GM21515 (cell line): Measurements from ENCODE around the gene AIP.

Experiments
- ATAC-seq: cut with Tn5 transposase; IDR thresholded peaks from one replicate; pipeline ENCODE4 v1.9.1; 2021; ENCODE audit not compliant: unreplicated experiment

AIP gene

DNA sequence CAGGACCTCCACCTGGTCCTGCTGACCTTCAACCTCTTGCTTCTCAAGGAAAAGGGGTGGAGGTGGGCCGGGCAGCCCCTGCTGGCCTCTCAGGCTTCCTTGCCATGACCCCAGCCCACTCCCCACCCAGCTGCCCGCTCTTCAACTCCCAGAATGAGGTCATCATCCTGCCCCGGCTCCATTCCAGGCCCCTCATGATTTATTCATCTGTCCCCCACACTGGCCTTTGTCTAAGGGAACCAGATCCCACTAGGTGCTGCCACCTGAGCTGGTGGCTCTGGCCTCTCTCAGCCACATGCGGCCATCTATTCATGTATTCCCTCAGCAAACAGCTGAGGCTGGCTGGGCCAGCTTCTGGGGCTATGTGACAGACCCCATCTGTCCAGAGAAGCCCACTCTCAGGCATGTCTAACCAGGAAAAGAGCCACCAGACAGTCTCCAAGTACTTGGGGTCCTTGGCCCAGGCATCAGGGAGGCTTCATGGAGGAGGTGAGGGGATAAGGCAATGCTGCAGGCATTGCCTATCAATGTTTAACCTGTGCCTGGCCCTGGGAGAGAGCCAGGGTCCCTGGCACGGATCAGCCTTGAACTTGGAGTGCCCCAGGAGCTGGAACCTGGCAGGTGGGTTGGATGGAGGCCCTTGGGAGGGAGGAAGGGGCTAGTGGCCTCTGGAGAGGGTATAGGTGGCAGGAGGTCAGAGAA is 42.6 kb downstream of the AIP start:
- ATAC-seq, result no peak

DNA sequence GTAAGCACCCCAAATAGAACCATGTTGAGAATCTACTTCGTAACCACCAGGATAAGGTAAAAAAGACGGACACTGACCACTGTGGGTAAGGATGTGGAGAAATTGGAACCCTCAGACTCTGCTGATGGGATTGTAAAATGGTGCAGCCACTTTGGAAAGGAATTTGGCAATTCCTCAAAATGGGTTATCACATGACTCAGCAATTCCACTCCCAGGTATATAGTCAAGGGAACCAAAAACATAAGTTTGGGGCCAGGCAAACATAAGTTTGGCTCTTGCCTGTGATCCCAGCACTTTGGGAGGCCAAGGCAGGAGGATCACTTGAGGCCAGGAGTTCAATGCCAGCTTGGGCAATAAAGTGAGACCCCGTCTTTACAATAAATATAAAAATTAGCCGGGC is 45.5 kb downstream of the AIP start:
- ATAC-seq, result no peak

DNA sequence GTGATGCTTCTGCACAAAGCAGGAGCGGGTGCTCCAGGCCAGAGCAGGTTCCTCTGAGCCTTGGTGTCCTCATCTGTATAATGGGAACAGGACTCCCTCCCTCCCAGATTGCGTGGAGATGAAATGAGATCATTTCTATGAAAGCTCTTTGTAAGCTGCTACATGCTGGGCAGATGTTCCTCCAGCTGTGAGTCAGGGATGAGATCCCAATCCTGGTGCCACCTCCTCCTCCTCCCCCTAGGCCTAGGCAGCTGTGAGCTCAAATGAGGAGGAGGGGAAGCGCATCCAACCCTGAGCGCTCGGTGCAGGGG is 47.4 kb downstream of the AIP start:
- no peak for ATAC-seq

DNA sequence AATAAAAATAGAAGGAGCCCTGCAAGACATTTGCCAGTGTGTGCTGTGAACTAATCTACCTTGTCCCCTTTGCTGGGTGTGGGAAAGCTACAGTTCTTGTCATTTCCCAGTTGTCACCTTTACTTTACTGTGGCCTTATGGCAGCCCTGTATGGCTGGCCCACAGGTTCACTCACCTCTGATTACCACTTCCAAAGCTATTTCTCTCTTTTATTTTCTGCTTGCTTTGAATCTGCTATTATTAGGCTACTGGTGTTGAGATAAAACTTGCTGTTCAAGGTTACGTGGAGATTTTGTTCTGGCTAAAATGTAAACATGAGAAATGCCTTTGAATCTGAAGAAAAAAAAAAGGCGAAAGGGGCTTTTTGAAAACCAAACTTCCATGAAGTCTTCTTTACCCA is 50.1 kb downstream of the AIP start:
- no peak for ATAC-seq

DNA sequence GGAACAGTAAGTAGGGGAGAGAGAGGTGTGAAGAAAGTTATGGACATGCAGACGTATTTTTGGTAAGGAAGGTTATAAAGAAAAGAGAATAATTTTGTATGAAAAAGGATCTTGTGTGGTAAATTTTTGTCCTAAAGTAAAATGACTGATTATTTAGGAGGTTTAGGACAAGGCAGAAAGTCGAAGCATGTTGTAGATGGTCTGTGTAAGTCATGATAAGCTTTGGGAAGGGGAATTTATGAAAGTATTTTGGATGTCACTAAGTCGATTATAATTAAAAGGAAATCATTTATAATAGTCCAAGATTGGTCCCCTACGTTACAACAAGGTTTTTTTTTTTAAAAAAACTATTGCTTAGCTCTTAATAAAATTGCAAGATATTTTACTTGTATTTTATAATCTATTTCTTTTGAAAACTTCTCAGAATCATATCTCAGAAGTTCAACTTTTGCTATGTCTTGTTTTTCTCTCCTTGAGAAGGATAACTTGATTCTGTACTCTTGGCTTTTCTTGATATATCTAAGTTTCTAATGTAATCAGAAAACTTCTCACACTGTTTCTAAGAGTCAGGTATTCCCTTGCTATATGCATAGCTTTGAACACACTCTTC is 51.3 kb downstream of the AIP start:
- no peak for ATAC-seq

DNA sequence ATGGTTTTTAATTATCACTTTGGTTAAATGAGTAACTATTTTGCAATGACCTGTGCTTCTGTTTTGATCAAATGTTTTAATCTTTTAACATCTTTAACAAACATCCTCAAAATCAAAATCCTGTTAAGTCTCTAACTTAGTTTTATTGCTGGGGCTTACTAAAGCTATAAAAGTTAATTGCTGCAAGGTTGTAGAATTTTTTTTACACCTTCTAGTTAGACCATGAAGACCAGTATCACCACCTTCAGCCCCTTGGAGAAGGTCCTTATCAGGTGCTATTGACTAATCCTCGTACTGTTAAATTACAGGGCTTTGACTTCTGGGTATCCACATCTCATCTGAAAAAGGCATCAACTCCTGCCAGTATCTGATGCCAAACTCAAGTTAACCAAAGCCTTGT is 52.7 kb downstream of the AIP start:
- ATAC-seq, result no peak

DNA sequence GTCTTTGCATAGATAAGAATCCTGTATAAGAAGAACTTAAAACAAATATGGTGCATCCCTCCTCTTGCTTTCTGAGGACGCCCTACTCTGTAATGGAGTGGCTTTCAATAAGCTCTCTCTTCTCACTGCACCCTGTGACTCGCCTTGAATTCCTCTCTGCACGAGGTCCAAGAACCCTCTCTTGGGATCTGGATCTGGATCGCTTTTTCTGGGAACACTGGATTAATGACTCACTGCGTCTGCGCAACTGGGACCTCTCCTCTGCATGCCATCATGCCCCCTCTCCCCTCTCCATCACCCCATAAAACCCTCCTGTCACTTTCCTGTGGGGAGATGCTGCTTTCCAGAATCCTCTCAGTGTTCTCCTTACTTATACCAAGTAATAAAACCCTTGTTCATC is 55.5 kb downstream of the AIP start:
- ATAC-seq, result no peak

DNA sequence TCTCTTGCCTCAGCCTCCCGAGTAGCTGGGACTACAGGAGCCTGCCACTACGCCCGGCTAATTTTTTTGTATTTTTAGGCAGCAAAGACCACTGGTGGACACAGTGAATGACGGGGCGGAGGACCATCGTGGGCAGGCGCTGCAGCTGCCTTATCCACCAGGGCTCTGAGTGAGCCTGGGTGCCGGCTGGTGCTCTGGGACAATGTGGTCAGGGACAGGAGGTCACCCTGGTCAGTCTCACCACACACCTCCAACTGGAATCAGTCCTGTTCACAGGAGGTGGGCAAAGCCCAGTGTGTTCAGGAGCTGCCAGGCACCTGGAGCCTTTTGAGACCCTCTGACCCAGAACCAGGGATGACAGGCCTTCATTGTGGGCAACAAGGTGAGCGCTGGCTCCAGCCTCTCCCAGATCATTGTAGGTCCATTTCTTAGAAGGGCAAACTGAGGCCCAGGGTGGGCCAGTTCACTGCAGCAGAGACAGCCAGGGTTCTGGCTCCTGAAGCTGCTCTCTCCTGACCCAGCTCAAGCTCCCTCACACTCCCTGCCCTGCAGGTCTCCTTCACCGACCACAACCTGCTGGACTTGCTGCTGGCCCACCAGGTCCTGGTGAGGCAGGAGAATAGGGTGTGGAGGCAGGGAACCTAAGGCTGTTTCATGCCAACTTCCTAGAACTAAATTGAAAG is 56.1 kb downstream of the AIP start:
- no peak for ATAC-seq

DNA sequence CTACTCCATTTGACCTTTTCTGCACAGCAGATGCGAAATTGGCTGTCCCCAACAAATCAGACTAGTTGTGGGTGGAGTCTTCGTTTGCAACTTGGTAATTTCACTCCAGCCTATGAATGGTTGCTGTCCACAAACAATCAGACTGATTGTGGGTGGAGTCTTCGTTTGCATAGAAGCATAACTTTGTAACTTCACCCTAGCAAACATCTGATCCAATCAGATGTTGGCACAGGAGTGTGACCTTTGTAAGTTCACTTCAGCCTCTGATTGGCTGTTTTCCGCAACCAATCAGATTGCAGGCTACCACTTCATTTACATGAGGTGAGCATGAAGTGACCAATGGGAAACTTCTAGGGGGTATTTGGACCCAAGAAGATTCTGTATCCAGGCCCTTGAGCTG is 56.7 kb downstream of the AIP start:
- ATAC-seq, result no peak
